NCI-H1694 treated with DMSO at 0.1 percent for 48 hours (cell line): Measurements from ENCODE around the gene MEN1.

Experiments used
- DNase-seq: peaks from one replicate; lab custom pipeline; 2025; lab: John Stamatoyannopoulos, UW

Gene MEN1

GRCh38 chr11:64762674-64763525, 47.5 kb downstream of the MEN1 start:
- no peak for DNase-seq

GRCh38 chr11:64762277-64762673, 48.1 kb downstream of the MEN1 start:
- DNase-seq = no peak

GRCh38 chr11:64760759-64761420, 49.5 kb downstream of the MEN1 start:
- DNase-seq = no peak

DNA sequence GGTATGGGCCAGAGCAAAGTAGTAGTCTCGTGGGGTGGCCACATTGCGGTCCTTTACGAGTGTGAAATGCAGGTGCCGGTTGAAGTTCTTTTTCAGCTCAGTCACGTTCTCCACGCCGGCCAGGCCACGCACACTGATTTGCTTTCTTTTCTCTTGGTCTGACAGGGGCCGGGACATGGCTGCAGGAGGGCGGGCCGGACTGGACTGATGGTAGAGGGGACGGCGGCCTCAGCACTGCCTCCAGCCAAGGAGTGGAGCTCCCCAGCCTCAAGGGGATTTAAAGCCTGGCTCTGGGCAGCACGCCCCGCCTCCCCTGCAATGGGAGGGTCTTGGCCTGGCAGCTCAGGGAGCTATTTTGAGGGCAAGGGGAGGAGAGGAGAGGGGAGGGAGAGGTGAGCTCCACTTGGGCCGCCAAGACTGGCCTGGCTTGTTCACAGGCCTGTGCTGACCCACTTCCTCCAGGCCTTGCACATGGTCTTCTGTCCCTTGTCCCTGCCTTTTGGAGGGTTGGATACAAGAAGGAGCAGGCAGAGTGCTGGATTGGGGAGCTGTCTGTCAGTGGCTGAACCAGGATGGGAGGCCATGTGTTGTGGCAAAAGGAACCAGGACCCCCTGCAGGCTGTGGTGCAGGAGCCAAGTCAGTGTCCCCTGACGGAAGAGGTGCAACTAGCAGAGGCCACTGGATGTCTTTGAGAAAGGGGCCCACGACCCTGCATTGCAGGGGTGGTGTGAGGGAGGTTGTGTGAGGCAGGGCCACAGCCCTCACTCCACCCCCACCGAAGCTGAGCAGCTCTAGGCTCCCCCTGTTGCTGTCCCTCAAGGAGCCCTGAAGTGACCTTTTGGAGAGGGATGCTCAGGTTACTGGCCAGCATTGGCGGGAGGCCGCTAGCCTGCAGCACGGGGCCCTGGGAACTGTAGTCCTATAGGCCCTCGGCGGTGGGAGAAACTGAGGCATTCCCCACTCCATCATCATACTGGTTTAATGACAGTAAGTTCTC, 50.3 kb downstream of the MEN1 start, which contains the start of gene PYGM:
Gene PYGM (minus strand): TSS at position 253 of the 998 bp plus-strand sequence. CDS start 76 bp downstream, at position 177.
- no peak for DNase-seq

DNA sequence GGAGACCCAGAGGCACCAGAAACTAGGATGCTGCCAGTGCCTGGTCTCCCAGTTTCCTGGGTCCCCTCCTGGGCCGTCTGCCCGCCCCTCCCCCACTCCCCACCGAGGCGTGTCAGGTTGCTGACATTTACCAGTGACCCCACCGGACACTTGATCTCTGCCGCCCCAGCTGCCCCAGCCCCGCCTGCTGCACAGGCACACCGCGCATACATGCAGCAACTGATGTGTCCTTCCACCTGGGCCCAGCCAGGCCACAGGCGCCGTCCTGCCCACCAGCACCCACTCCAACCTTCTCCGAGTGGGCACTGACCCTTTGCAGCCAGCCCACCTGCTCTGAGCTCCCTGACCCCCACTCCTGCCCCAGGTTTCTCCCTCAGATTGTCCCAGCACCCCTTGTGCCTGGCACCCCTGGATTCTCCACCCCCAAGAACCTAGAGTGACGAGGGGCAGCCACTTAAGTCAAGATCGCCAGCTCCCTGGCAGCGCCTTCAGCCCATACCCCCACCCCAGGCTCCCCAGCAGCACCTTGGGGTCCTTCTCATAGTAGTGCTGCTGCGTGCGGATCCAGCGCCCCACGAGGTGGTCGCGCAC, 51.1 kb downstream of the MEN1 start:
- no peak for DNase-seq

DNA sequence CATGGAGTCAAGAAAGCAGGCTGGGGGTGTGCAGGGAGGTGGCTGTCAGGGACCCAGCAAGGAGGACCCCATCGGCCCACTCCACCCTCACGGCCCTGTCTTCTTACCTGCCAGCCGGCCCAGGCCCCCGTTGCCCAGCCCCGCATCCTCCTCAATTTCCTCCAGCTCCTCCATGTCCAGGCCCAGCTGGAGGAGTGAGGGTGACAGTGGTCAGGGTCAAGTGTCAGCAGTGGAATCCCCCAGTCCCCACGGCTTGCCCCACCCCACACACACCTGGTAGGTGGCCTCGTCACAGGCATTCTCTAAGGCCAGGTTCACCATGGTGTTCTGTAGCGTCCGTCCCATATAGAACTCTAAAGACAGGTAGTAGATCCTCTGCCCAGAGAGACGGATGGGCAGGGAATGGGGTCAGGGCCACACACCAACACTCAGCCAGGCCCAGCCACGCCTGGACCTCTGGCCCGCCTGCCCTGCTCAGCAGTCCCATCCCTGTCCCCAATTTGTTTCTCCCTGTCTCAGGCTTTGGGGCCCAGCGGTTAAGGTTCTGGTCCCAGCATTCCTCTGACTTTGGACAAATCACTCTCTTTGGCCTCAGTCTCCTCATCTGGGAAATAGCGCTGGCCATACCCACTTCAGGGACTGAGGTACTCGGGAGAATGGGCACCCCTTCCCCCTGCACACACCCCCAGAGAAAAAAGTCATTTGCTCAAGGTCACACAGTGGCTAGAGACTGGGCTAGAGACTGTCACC, 51.8 kb downstream of the MEN1 start:
- DNase-seq = no peak

GRCh38 chr11:64757549-64758329, 52.6 kb downstream of the MEN1 start:
- no peak for DNase-seq

- DNase-seq = no peak
These were observed 54.5 kb downstream of the MEN1 start for GRCh38 chr11:64755681-64756361.

DNA sequence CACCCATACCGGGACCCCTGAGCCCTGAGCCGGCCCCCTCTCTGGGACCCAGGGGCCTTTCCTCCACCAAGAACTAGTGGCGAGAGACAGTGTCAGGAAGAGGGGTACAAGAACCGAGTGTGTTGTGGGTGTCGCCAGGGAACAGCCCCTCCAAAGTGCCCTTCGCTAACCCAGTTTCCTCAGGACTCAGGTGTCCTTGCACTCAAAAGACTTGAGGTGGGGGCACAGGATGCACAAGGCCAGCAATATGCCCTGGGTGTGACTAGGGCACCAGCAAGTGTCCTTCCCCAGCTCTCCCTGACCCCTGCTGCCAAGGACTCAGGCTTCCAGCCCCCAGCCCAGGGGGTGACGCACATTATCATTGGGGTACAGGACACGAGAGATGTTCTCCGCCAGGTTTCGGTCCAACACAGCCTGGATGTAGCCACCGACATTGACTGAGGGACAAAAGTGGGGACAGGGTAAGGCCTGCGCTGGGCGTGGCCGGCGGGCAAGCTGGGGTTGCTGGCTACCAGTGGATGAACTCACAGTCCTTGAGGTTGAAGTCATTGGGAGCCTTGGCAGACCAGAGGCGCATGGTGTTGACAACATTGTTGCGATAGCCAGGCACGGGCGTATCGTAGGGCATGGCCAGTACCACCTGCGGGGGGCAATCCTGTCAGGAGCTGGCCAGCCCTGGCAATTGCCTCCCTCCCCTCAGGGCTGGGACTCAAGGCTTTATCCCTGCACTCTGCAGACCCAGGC, 55.3 kb downstream of the MEN1 start:
- DNase-seq = no peak

DNA sequence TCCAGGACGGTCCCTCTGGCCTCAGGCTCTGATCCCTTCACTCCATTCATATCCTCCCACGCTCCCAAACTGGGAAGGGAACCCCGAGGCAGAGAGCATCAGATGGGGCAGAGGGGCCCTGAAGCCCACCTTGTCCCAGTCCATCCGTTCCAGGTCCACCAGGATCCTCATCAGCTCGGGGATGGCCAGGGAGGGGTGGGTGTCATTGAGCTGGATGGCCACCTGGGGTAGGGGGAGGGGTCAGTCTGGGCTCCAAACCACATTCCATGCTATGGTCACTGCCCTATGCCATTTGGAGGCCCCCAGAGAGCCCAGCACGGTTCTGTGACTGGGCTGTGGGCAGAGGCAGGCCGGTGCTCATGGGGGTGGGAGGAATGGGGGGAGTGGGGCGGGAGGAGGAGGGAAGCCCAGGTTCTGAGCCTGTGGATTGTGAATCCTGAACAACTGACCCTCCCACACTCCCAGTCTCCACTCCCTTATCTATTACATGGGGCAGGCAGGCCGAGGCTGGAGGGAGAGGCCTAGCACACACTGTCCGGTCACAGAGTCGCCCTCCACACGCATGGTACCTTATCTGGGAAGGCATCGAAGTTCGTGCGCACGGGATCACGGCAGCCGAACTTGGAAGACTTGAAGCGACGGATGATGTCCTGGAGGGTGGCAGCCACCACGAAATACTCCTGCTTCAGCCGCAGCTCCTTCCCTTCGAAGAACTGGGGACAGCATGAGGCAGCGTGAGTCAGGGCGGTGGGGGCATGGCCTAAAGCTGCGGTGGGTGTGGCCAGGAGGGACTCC, 56.0 kb downstream of the MEN1 start:
- DNase-seq = no peak
